ENCODE measurements around the gene DCLK2.
"Not testable (repeated sequence)": the region's sequence is repeated elsewhere in the genome, so short reads cannot be mapped to it uniquely, and the experiment has no call there.

DCLK2 gene

DNA sequence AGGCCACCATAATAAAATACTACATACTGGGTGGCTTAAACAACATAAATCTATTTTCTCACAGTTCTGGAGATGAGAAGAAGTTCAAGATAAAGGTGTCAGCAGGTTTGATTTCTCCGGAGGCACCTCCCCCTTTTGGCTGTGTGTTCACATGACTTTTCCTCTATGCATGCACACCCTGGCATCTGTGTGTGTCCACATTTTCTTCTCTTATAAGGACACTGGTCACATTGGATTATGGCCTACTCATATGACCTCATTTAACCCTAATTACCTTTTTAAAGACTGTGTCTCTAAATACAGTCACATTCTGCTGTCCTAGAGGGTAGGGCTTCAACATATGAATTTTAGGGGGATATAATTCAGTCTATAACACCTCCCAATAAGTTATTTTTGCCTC, 79.8 kb downstream of the DCLK2 start:
- DNase-seq, result no peak

DNA sequence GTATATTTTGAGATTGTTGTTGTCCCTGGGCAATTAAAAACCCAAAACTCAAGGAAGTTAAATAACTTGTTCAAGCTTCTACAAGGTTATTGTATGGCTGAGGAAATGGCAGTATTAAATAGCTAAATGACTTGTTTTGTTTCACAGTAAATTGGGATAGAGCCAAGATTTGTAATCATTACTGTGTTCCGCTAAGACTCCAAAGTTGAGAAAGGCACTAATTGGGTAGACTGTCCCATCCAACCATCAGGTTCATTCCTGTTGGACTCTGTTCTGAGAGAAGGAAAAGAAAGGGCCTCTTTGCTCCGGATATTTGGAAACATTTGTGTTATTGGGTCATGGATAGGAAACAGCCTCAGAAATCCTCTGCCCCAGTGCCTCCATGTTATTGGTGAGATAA, 82.2 kb downstream of the DCLK2 start:
- DNase-seq, result no peak

DNA sequence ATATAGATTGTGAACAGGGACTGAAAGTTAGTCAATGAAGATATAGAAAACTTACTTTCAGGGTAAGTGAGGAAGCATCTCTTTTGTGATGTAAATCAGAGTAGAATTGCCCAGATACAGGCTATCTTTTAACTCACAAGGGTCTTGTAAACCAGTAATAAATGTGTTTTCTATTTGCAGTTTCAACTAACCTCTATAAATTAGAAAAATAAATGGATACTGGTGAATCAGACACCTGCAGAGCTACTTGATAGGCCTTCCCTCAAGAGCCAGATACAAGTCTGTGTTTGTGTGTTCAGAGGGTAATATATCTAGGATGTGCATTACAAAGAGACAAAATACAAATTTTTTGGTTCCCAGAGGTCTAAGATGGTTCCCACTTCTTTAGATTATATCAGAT, 82.9 kb downstream of the DCLK2 start:
- DNase-seq, result no peak

DNA sequence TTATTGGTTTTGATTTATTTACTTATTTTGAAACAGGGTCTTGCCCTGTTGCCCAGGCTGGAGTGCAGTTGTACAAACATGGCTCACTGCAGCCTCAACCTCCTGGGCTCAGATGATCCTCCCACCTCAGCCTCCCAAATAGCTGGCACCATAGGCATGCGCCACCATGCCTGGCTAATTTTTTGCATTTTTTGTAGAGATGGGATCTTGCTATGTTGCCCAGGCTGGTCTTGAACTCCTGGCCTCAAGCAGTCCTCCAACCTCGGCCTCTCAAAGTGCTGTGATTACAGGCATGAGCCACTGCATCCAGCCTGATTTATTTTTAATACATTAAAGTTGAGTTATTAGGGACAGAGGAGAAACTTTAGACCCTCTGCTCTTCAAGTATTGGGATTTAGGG, 83.8 kb downstream of the DCLK2 start:
- not testable (repeated sequence) for DNase-seq

DNA sequence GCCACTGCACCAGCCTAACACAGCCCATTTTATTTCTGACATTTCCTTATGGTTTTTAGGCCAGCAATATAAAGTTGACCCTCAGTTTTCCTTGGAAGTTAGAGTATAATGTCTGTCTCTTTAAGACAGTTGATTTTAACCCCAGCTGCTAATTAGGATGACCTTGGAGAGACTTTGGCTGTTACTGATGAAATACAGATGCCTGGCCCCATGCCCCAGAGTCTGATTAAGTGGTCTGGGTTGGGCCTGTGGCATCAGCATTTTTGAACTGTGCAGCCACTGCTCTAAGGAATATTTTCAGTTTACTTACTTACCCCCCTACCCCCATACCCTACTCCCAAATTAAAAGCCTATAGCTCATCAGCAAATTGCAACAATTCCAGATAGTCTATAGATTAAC, 85.8 kb downstream of the DCLK2 start:
- DNase-seq, result no peak

DNA sequence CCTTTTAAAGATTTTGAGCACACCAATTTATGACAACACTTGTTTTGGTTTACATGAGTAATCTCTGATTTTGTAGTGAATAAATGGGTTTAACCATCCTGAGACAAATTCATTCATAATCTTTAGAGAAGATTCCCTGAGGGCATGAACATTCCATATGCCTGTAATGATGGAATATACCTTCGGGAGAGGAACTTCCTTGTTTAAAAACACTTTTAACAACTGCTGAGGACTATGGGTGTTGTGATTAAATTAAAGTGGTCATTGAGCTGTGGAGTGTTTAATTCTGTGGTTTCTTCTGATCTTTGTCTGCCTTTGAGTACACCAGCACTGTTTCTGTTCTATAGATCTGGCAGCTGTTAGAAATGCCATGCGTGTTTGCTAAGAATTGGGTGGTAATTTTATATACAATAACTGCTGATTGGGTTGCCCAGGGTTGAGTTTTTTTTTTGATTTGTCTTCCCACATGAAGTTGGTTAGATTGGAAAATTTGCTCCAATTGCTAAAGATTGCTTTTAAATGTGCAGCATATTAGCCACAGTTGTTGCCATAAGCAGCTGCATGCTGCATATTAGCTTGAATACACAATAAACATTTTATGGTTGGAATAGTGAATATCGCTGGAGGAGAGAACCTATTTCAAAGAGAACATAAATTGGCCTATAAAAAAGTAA, 86.8 kb downstream of the DCLK2 start:
- no peak for DNase-seq

DNA sequence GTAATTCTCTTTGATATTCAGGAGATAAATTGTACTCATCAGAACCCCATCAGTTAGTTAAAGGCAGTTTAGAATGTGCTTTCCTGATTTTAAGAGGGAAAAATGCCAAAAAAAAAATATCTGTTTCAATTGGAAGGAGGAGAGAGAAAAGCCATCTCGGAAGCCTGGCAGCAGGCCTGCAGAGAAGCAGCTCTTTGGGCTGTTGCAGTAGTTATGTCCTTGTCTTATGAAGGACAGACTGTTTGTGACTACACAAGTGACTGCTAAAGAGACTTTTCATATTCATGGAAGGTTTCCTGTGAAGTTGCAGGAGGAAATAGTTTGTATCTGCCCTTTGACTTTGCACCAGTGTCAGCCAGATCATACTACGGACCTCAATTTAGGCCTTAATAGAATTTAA, 88.8 kb downstream of the DCLK2 start:
- no peak for DNase-seq

DNA sequence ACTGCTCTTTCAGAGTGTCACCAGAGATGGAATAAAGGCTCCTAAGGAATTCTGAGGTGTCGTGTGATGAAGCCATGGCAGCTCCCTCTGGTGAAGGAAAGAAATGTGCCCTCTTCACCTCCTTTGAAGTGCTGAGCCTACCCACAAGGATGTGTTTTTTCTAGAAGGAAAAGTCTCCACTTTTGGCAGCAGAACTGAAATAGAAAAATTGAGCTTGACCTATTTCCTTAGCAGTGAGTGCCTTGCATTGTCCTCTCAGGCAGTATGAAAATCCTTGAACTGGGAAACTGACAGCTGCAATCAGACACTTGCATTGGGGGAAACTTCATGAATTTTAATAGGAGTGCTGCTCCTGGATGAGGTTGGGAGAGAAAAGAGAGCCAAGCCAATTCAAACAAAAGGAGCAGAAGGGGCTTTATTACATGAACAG, 95.2 kb downstream of the DCLK2 start:
- no peak for DNase-seq

- no peak for DNase-seq
Measured at GRCh38 chr4:150173982-150174398, 95.7 kb downstream of the DCLK2 start.

DNA sequence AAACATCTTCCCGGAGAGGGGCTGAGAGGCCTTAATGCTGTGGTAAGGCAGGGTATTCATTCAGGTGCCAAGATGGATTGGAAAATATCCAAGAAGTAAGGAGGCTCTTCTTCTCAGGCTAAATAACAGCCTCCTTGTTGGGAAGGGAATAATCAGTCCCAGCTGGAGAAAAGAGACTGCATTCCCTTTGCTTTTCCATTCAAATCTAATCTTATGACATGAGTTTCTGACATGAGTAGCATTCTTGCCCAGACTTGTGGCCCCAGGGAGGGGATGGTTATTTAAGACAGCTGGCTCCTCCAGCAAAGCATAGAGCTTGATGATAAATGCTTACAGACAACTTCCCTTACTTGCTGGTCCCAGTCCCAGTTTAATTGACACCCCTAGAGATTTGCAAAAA, 98.3 kb downstream of the DCLK2 start:
- no peak for DNase-seq

GRCh38 chr4:150178161-150178560, 99.9 kb downstream of the DCLK2 start:
- no peak for DNase-seq

- no peak for DNase-seq
Measured at GRCh38 chr4:150181536-150181935, 103.3 kb downstream of the DCLK2 start.

DNA sequence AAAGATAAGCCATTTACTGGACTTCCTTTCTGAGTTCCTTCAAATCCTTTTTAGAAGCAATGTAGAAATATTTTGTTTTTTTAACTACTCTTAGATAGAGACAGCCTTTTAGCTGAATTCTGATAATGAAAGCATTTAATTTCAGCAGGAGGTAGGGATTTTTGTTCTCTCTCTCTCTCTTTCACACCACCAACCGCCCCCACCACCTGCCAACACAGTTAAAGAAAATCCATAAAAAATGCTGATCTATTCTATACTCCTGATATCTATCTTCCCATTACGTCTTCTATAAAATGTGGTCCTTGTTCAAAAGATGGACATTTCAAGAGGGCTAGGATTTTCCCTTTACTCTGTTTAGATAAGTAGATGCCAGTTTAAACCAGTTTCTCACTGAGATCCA, 104.5 kb downstream of the DCLK2 start:
- DNase-seq, result no peak

GRCh38 chr4:150185033-150185432, 106.8 kb downstream of the DCLK2 start:
- DNase-seq, result not testable (repeated sequence)

DNA sequence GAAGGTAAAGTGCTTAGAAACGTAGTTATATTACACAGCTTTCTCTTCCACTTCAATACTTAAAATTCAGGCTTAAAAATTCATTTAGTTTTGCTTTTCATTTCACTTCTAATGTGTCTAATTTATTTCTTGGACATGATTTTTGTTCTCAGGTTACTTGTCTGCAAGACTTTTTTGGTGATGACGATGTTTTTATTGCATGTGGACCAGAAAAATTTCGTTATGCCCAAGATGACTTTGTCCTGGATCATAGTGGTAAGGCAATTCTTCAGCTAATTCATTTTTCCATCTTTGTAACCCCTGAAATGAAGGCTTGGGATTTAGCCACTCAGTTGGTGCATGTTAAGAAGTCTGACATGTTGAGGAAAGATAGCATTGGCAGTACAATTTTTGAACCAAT, 114.7 kb downstream of the DCLK2 start:
- no peak for DNase-seq

DNA sequence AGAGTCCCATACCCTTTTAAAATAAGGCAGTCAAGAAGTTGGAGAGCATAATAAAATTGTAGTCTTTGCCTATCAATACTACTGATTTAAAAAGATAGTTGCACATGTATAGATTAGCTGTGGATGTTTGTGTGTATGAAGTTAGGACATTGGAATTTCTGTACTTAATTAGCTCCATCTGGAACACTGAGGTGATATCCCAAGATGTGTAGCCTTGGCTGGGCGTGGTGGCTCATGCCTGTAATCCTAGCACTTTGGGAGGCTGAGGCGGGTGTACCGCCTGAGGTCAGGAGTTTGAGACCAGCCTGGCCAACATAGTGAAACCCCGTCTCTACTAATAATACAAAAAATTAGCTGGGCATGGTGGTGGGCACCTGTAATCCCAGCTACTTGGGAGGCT, 119.0 kb downstream of the DCLK2 start:
- not testable (repeated sequence) for DNase-seq

GRCh38 chr4:150199056-150199455, 120.8 kb downstream of the DCLK2 start:
- no peak for DNase-seq

DNA sequence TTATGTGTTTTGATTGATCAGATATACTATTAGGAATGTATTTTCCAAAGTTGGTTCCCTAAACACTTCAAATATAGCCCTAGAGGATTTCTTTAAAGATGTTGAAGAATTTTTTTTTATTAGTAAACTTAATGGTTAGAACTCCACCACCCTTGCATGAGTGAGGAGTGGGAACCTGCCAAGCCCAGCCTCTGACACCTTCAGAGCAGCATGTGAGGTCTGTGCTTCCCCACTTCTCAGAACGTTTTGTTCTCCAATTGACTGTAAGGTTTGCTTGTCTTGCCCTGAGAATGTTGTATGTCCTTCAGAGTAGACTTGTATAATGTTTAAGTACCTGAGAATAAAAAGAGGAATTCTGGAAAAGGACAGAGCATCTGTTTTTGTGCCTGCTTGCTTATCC, 126.8 kb downstream of the DCLK2 start:
- no peak for DNase-seq

DNA sequence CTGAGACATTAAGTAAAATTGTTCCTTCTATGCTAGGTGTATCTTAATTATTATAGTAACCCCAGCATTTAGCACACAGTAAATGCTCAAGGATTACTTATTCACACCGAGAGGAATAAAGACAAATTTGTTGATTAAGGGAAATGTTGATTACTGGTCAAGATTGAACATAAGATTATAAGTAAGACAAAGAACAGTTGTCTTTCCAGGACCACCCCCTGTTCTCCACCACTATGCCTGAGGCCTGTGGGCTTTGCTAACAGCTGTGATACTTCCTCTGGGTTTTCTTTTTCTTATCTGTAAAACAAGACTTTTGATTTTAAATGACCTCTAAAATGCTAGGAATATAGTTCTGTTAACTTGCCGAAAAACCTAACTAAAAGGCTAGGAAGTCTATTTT, 128.0 kb downstream of the DCLK2 start:
- no peak for DNase-seq

DNA sequence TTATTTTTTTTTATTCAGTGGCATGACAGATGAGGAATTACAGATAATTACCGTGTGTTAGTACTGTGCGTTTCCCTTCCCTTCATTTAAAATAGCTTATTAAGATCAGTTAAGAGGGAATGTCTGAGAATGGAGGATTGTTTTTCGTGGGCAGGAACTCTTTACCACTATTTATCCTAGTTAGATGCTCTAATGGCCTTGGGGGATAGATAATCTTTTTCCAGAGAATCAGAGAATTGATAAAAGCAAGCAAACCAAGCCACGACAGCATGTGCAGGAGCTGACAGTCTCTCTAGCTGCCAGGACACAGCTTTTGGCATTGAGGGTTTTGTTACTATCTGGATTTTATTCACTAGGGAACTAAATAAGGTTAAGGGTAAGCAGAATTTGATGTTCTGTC, 128.7 kb downstream of the DCLK2 start:
- DNase-seq, result no peak

GRCh38 chr4:150207871-150208270, 129.6 kb downstream of the DCLK2 start:
- DNase-seq, result no peak

DNA sequence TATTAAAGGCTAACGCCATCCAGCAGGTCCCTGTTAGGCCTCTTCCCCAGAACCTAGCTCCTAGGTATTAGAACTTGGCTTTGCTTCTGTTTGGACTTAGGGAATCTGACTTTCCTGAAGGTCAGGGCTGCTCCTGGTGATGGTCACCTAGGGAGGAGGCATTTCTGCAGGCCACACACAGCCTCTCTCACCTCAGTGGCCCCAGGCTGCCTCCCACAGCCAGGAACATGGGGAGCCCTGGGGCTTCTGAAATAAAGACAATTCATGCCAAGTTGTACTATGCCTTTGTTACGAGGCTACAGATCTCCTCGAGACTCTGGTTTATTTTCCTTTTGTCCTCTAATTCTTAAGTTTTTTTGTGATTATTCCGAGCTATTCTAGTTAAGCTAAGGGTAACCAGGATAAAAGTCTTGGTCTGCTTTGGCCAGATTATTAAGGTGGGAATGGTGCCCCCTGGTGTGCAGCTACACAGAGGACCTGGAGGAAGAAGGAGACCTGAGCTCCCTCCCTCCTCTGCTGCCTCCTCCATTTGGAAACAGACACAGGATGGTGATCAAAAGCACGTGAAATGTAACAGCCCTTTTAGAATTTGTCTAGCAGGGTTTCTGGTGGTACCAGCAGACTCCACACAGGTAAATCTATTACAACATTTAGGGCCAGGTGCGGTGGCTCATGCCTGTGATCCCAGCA, 131.0 kb downstream of the DCLK2 start:
- peak; percentile 84 for DNase-seq

- DNase-seq, result no peak
Measured at GRCh38 chr4:150211016-150211415, 132.8 kb downstream of the DCLK2 start.

GRCh38 chr4:150211799-150212445, 133.7 kb downstream of the DCLK2 start:
- no peak for DNase-seq
